Lower lobe of right lung (tissue), 2 donors: ENCODE data around the gene TYK2. TPM values are rescaled to one million over a fixed set of nuclear protein-coding genes. Genes with fewer than 3 reads are reported as not detected.

Experiments
- ATAC-seq, 2 donors: fragments of 200-7000 bp; cut with Tn5 transposase; one replicate each; pipeline ENCODE4 v1.9.1; 2020 to 2022; ENCODE audit warnings: mild to moderate bottlenecking in 2 of 2, moderate library complexity in 2 of 2
- DNase-seq: peaks from one replicate; pipeline ENCODE4 v3.0.0-alpha.2; 2020
- H3K27ac ChIP-seq: fragments of 200-600 bp; one replicate; pipeline ENCODE4 v1.8.0; 2022
- H3K27me3 ChIP-seq: fragments of 200-600 bp; one replicate; pipeline ENCODE4 v1.8.0; 2022; ENCODE audit warnings: low read depth
- H3K36me3 ChIP-seq: fragments of 200-600 bp; one replicate; pipeline ENCODE4 v1.8.0; 2022; ENCODE audit warnings: mild to moderate bottlenecking
- H3K4me1 ChIP-seq: fragments of 200-600 bp; one replicate; pipeline ENCODE4 v1.8.0; 2022
- H3K4me3 ChIP-seq: fragments of 200-600 bp; one replicate; pipeline ENCODE4 v1.8.0; 2022; ENCODE audit warnings: mild to moderate bottlenecking
- H3K9me3 ChIP-seq: fragments of 200-600 bp; one replicate; pipeline ENCODE4 v1.8.0; 2022
- intact Hi-C: fragments of 100-400 bp; cut with DNase I; formaldehyde crosslinking; loops from one replicate; pipeline ENCODE4 v1.11.0; 2022
- total RNA-seq: library from RNA; stranded (reverse); fragmentation: NEBNext Ultra II Directional; extraction: Animal tissue kit (Norgen Biotek cat#: 25700); gene quantifications from one replicate; pipeline ENCODE4 v1.2.1, GENCODE V29; 2021
- TF ChIP-seq, protein P1 (sequence below): fragments of 200-600 bp; IDR thresholded peaks from one replicate; pipeline ENCODE4 v1.8.0; 2022; ENCODE audit warnings: antibody characterized with exemption, mild to moderate bottlenecking
- donor health status: DM: no; HTN: yes; CAD: no; lungs with severe emphysema.

TYK2 gene
- total RNA-seq, 1 donor from 2014 or later: 164 TPM

- peaks cover 16% of the 10 kb centered on the region for H3K4me1 ChIP-seq
- ATAC-seq: peak; percentile 5 to 20
- no peaks in the 10 kb centered on the region for H3K9me3 ChIP-seq
- intact Hi-C loops: no loop called here
- H3K27me3 ChIP-seq: no peaks in the 10 kb centered on the region
- peak overlapping the region; percentile 96 for H3K4me3 ChIP-seq
- H3K27ac ChIP-seq: no peak overlapping the region
- DNase-seq: no peak
- H3K36me3 ChIP-seq: peaks cover 50% of the 10 kb centered on the region
- TF ChIP-seq, protein P1, sequence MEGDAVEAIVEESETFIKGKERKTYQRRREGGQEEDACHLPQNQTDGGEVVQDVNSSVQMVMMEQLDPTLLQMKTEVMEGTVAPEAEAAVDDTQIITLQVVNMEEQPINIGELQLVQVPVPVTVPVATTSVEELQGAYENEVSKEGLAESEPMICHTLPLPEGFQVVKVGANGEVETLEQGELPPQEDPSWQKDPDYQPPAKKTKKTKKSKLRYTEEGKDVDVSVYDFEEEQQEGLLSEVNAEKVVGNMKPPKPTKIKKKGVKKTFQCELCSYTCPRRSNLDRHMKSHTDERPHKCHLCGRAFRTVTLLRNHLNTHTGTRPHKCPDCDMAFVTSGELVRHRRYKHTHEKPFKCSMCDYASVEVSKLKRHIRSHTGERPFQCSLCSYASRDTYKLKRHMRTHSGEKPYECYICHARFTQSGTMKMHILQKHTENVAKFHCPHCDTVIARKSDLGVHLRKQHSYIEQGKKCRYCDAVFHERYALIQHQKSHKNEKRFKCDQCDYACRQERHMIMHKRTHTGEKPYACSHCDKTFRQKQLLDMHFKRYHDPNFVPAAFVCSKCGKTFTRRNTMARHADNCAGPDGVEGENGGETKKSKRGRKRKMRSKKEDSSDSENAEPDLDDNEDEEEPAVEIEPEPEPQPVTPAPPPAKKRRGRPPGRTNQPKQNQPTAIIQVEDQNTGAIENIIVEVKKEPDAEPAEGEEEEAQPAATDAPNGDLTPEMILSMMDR: no peak
Measured at GRCh38 chr19:10316229-10317044, 63.9 kb downstream of the TYK2 start.

GRCh38 chr19:10315335-10316214, 64.8 kb downstream of the TYK2 start, which contains the start of gene FDX2:
FDX2 (minus strand) TSS chr19:10316015; CDS start chr19:10315996, 19 bp downstream.
- peaks cover 41% of the 10 kb centered on the region for H3K36me3 ChIP-seq
- intact Hi-C loops: no loop called here
- peak; percentile 90 to 96 for ATAC-seq

GRCh38 chr19:10309423-10309822, 70.9 kb downstream of the TYK2 start, which contains the start of gene ZGLP1:
ZGLP1 (minus strand) TSS chr19:10309815.
- peaks cover under 1% of the 10 kb centered on the region for H3K4me1 ChIP-seq
- H3K4me3 ChIP-seq: no peak within 1 kb of the TSS
- TF ChIP-seq, protein P1: no peak
- ATAC-seq (no peak), DNase-seq (no peak)
- intact Hi-C loops: no loop called here
- peaks cover 8% of the 10 kb centered on the region for H3K36me3 ChIP-seq
- no peaks in the 10 kb centered on the region for H3K9me3 ChIP-seq
- no peak within 1 kb of the TSS for H3K27ac ChIP-seq
- no peaks in the 10 kb centered on the region for H3K27me3 ChIP-seq

More at GRCh38 chr19:10315335-10316214, 64.8 kb downstream of the TYK2 start, which contains the start of gene FDX2:
- TF ChIP-seq, protein P1: no peak
- H3K4me3 ChIP-seq: peak within 1 kb of the TSS; percentile 96
- peaks cover 16% of the 10 kb centered on the region for H3K4me1 ChIP-seq
- DNase-seq: peak; percentile 92
- no peaks in the 10 kb centered on the region for H3K9me3 ChIP-seq
- H3K27me3 ChIP-seq: no peaks in the 10 kb centered on the region
- H3K27ac ChIP-seq: peak within 1 kb of the TSS; percentile 57

DNA sequence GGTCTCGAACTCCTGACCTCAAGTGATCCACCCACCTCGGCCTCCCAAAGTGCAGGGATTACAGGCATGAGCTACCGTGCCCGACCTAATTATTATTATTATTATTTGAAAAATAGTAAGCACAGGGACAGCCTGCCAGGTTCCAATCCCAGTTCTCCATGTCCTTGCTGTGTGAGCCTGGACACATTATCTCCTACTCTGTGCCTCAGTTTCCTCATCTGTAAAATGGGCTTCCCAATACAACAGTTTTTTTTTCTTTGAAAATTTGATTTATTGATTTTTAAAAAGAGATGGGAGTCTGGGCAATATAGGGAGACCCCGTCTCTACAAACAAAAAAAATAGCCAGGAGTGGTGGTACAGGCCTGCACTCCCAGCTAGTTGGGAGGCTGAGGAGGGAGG, 74.0 kb downstream of the TYK2 start:
- DNase-seq (no peak), ATAC-seq (no peak)
- intact Hi-C loops: no loop called here
- H3K27ac ChIP-seq: no peak overlapping the region
- TF ChIP-seq, protein P1: no peak
- H3K27me3 ChIP-seq: no peaks in the 10 kb centered on the region
- no peak overlapping the region for H3K4me3 ChIP-seq
- H3K9me3 ChIP-seq: no peaks in the 10 kb centered on the region
- H3K4me1 ChIP-seq: no peaks in the 10 kb centered on the region
- H3K36me3 ChIP-seq: peaks cover 8% of the 10 kb centered on the region

GRCh38 chr19:10305139-10305806, 75.1 kb downstream of the TYK2 start:
- no peaks in the 10 kb centered on the region for H3K4me1 ChIP-seq
- intact Hi-C loops: no loop called here
- H3K27ac ChIP-seq: peak overlapping the region; percentile 41
- ATAC-seq (peak; percentile 65 to 67), DNase-seq (peak; percentile 68)
- H3K27me3 ChIP-seq: no peaks in the 10 kb centered on the region
- H3K36me3 ChIP-seq: peaks cover 7% of the 10 kb centered on the region
- H3K4me3 ChIP-seq: no peak overlapping the region
- H3K9me3 ChIP-seq: no peaks in the 10 kb centered on the region
- TF ChIP-seq, protein P1: no peak
